Spinal cord (tissue), 10 donors: ENCODE measurements around the gene MEAK7. TPM values are rescaled to one million over a fixed set of nuclear protein-coding genes. Genes with fewer than 3 reads are reported as not detected.
"Not testable (repeated sequence)": the region's sequence is repeated elsewhere in the genome, so short reads cannot be mapped to it uniquely, and the experiment has no call there.

Experiments used
- DNase-seq, 6 donors: peaks; one replicate each; pipeline versions ENCODE4 v3.0.0 to v3.0.0-alpha.2; 2013 to 2015; ENCODE audit warnings: low spot score in 6 of 6, low read depth in 4 of 6
- H3K27ac ChIP-seq: one replicate; pipeline ENCODE4 v1.5.1; 2013; ENCODE audit warnings: low read depth, low read length, control low read depth
- H3K27me3 ChIP-seq: one replicate; pipeline ENCODE4 v1.6.1; 2013; ENCODE audit warnings: low read length; ENCODE audit not compliant: control insufficient read depth, insufficient read depth
- H3K36me3 ChIP-seq: one replicate; pipeline ENCODE4 v1.6.1; 2013; ENCODE audit warnings: low read length; ENCODE audit not compliant: control insufficient read depth, insufficient read depth
- H3K4me1 ChIP-seq: one replicate; pipeline ENCODE4 v1.6.1; 2013; ENCODE audit warnings: low read length; ENCODE audit not compliant: control insufficient read depth, insufficient read depth
- H3K4me3 ChIP-seq: one replicate; pipeline ENCODE4 v1.5.1; 2013; ENCODE audit warnings: low read depth, low read length, control low read depth
- H3K9me3 ChIP-seq: one replicate; pipeline ENCODE4 v1.6.1; 2013; ENCODE audit warnings: low read length; ENCODE audit not compliant: control insufficient read depth, insufficient read depth
- WGBS: methylation state at CpG from one replicate; pipeline ENCODE4 v1.1.5; 2013; ENCODE audit warnings: missing lambda C conversion rate; ENCODE audit not compliant: insufficient coverage; 5-methylcytosine and 5-hydroxymethylcytosine counted together
- polyA plus RNA-seq, 2 donors: library from polyadenylated mRNA; unstranded; fragments of 120-200 nt; gene quantifications; one replicate each; pipeline ENCODE4 v1.2.1, GENCODE V29; 2013; ENCODE audit not compliant: insufficient read length in 2 of 2
- total RNA-seq, 2 donors: library from RNA; depleted of rRNA in 1 of 2; stranded (reverse); fragments of 120-200 nt in 1 of 2; fragments of >200 nt in 1 of 2; gene quantifications; one replicate each; pipeline versions ENCODE4 v1.2.3 to v1.2.4, GENCODE V29; 2013 to 2014
- donor health status: healthy.

The MEAK7 gene
- total and polyA plus RNA-seq, 4 donors = 9.2 to 14.3 (median 12.3) TPM

GRCh38 chr16:84527532-84528269, 23.2 kb upstream of the MEAK7 start:
- H3K36me3 ChIP-seq = no peaks in the 10 kb centered on the region
- no peak overlapping the region for H3K27ac ChIP-seq
- 47% methylated on average over 5 of the region's 11 CpGs for WGBS
- peaks cover 58% of the 10 kb centered on the region for H3K4me1 ChIP-seq
- no peaks in the 10 kb centered on the region for H3K27me3 ChIP-seq
- DNase-seq = peak in 1 of 6 donors; percentile 82
- H3K9me3 ChIP-seq = peaks cover 3% of the 10 kb centered on the region
- H3K4me3 ChIP-seq = no peak overlapping the region

- Histone ChIP-seq H3K36me3 (no peaks in the 10 kb centered on the region), H3K27ac (peak overlapping the region; percentile 57), H3K4me1 (peaks cover 51% of the 10 kb centered on the region), H3K4me3 (no peak overlapping the region), H3K9me3 (peaks cover 3% of the 10 kb centered on the region), H3K27me3 (no peaks in the 10 kb centered on the region)
- DNase-seq = peak in 2 of 6 donors; percentile 73 to 87
- 9% methylated on average over 22 of the region's 29 CpGs for WGBS
Observed at GRCh38 chr16:84526794-84527531, 22.5 kb upstream of the MEAK7 start.

GRCh38 chr16:84524941-84525581, 20.6 kb upstream of the MEAK7 start:
- H3K4me3 ChIP-seq = not testable (repeated sequence)

GRCh38 chr16:84524346-84524920, 20.0 kb upstream of the MEAK7 start:
- Histone ChIP-seq H3K4me3 (no peak overlapping the region), H3K27me3 (no peaks in the 10 kb centered on the region), H3K4me1 (peaks cover 48% of the 10 kb centered on the region), H3K9me3 (no peaks in the 10 kb centered on the region), H3K36me3 (no peaks in the 10 kb centered on the region), H3K27ac (no peak overlapping the region)
- WGBS = 67% methylated on average over 10 of the region's 14 CpGs
- DNase-seq = no peak

More at GRCh38 chr16:84524941-84525581, 20.6 kb upstream of the MEAK7 start:
- not testable (repeated sequence) for H3K27me3 ChIP-seq, H3K27ac ChIP-seq, H3K9me3 ChIP-seq, H3K36me3 ChIP-seq, DNase-seq
- WGBS = 69% methylated on average over 11 of the region's 21 CpGs
- H3K4me1 ChIP-seq = peaks cover 44% of the 10 kb centered on the region

- H3K27ac ChIP-seq = no peak overlapping the region
Observed at GRCh38 chr16:84521497-84521770, 17.0 kb upstream of the MEAK7 start.

GRCh38 chr16:84520725-84521496, 16.5 kb upstream of the MEAK7 start:
- no peaks in the 10 kb centered on the region for H3K27me3 ChIP-seq
- H3K4me3 ChIP-seq = no peak overlapping the region
- no peaks in the 10 kb centered on the region for H3K36me3 ChIP-seq
- H3K4me1 ChIP-seq = peaks cover 26% of the 10 kb centered on the region
- no peak overlapping the region for H3K27ac ChIP-seq
- WGBS = 59% methylated on average over 12 of the region's 17 CpGs
- no peaks in the 10 kb centered on the region for H3K9me3 ChIP-seq
- DNase-seq = peak in 1 of 6 donors; percentile 83

More at GRCh38 chr16:84521497-84521770, 17.0 kb upstream of the MEAK7 start:
- H3K27me3 ChIP-seq = no peaks in the 10 kb centered on the region
- WGBS = 79% methylated on average over 4 of the region's 4 CpGs
- no peaks in the 10 kb centered on the region for H3K36me3 ChIP-seq
- H3K4me3 ChIP-seq = no peak overlapping the region
- H3K4me1 ChIP-seq = peaks cover 28% of the 10 kb centered on the region
- no peaks in the 10 kb centered on the region for H3K9me3 ChIP-seq
- DNase-seq = no peak

- Histone ChIP-seq H3K27me3 (no peaks in the 10 kb centered on the region), H3K4me1 (peaks cover 24% of the 10 kb centered on the region), H3K9me3 (no peaks in the 10 kb centered on the region), H3K4me3 (no peak overlapping the region), H3K36me3 (no peaks in the 10 kb centered on the region), H3K27ac (no peak overlapping the region)
- WGBS = 64% methylated on average over 4 of the region's 11 CpGs
- DNase-seq = no peak
Observed at GRCh38 chr16:84519855-84520254, 15.4 kb upstream of the MEAK7 start.

- H3K36me3 ChIP-seq = no peaks in the 10 kb centered on the region
- H3K9me3 ChIP-seq = no peaks in the 10 kb centered on the region
- DNase-seq = no peak
- WGBS = 87% methylated on average over 15 of the region's 17 CpGs
- no peaks in the 10 kb centered on the region for H3K27me3 ChIP-seq
- no peak overlapping the region for H3K4me3 ChIP-seq
- no peak overlapping the region for H3K27ac ChIP-seq
- H3K4me1 ChIP-seq = peaks cover 23% of the 10 kb centered on the region
Observed at GRCh38 chr16:84518804-84519341, 14.4 kb upstream of the MEAK7 start.

GRCh38 chr16:84518220-84518619, 13.8 kb upstream of the MEAK7 start:
- peaks cover 17% of the 10 kb centered on the region for H3K4me1 ChIP-seq
- not testable (repeated sequence) for H3K9me3 ChIP-seq, H3K27ac ChIP-seq, H3K4me3 ChIP-seq, DNase-seq, H3K27me3 ChIP-seq, H3K36me3 ChIP-seq
- WGBS = no CpG with 5 or more reads among the region's 3 CpGs
